ENCODE measurements around the gene PLCXD3. TPM values are rescaled to one million over a fixed set of nuclear protein-coding genes. Genes with fewer than 3 reads are reported as not detected.

PLCXD3 gene
- total and polyA plus RNA-seq, 2 of the 4 experiments (the other 2 are of a cell fraction): under 0.01 to 0.02 TPM

DNA sequence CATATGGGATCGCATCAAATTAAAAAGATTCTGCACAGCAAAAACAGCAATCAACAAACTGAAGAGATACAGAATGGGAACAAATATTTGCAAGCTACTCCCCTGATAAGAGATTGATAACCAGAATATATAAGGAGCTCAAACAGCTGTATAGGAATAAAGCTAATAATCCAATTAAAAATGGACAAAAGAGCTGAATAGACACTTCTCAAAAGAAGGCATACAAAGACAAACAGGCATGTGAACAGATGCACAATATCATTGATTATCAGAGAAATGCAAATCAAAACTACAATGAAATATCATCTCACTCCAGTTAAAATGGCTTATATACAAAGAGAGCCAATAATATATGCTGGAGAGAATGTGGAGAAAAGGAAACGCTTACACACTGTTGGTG, 110.6 kb downstream of the PLCXD3 start:
- Histone ChIP-seq H2BK15ac (ENCODE audit: low read depth, low read length) (no peak overlapping the region), H2BK20ac (ENCODE audit: low read depth, low read length) (no peak overlapping the region), H3K36me3 (ENCODE audit: control insufficient read depth, insufficient read depth, low read length) (no peaks in the 10 kb centered on the region), H4K5ac (ENCODE audit: low read depth, low read length) (no peak overlapping the region), H3K27ac (ENCODE audit: insufficient read depth, low read length) (no peak overlapping the region), H3K14ac (replicated peaks; ENCODE audit: low read depth, low read length) (no peak overlapping the region), H2AFZ (replicated peaks; ENCODE audit: low read length, poor library complexity) (no peak overlapping the region), H3K9ac (ENCODE audit: low read depth, low read length) (no peak overlapping the region), H3K4me3 (ENCODE audit: insufficient read depth, low read depth, low read length) (no peak overlapping the region), H2AK9ac (replicated peaks; ENCODE audit: low read depth, low read length, poor library complexity) (no peak overlapping the region), H3K23ac (ENCODE audit: low read depth, low read length) (no peak overlapping the region), H3K9me3 (ENCODE audit: control insufficient read depth, insufficient read depth, low read length) (no peaks in the 10 kb centered on the region), H3K27me3 (ENCODE audit: control insufficient read depth, insufficient read depth, low read length) (no peaks in the 10 kb centered on the region), H4K20me1 (ENCODE audit: insufficient read depth, low read length) (no peaks in the 10 kb centered on the region), H3K79me1 (ENCODE audit: low read depth in 1 of 2, low read length in 2 of 2) (no peaks in the 10 kb centered on the region), H4K8ac (ENCODE audit: low read depth in 2 of 2, low read length in 2 of 2) (no peak overlapping the region), H2AK5ac (ENCODE audit: low read depth, low read length) (no peak overlapping the region), H2BK120ac (ENCODE audit: low read depth, low read length) (no peak overlapping the region), H3K4me2 (ENCODE audit: low read depth, low read length) (no peak overlapping the region), H3K56ac (ENCODE audit: extremely low read depth, insufficient read depth, low read length) (no peak overlapping the region), H3K9me1 (ENCODE audit: insufficient read depth, low read length) (no peaks in the 10 kb centered on the region), H2BK5ac (ENCODE audit: low read depth, low read length, poor library complexity, severe bottlenecking) (no peak overlapping the region), H3K18ac (ENCODE audit: low read depth, low read length) (no peak overlapping the region), H4K91ac (ENCODE audit: insufficient read depth, low read depth, low read length) (no peak overlapping the region), H3K4me1 (ENCODE audit: control insufficient read depth, insufficient read depth, low read length) (no peaks in the 10 kb centered on the region), H3K4ac (ENCODE audit: low read depth, low read length) (no peak overlapping the region)
- dilution Hi-C loops (cut with HindIII; ENCODE audit: low sequenced_read_pairs, unreplicated experiment) (no loop called here), in situ Hi-C loops (cut with MboI; ENCODE audit: low sequenced_read_pairs) (no loop called here), intact Hi-C loops (cut with micrococcal nuclease) (no loop called here)
- DNase-seq (no peak), ATAC-seq (ENCODE audit: low read depth) (no peak)
- TF ChIP-seq MAFK (IDR thresholded peaks at IDR 0.05; ENCODE audit: low read depth, low read length) (peak; percentile 54), POLR2A (IDR thresholded peaks at IDR 0.05; ENCODE audit: low read depth, low read length) (no peak)
- POLR2A ChIA-PET (ENCODE audit: unreplicated experiment): no interaction called here
- no TSS peak for BruUV-seq (replicated peaks)
- no CpG with 5 or more reads among the region's 2 CpGs for WGBS, 2 experiments (ENCODE audit: extremely low coverage in 2 of 2, insufficient read length in 1 of 2)
- CTCF ChIA-PET: no interaction called here

Measured in IMR-90 (cell line).